Measurements from ENCODE around the gene ENTPD6.

- no peak for TF ChIP-seq CTCF (IDR thresholded peaks at IDR 0.05)
- no peak for TF ChIP-seq EZH2 (IDR thresholded peaks at IDR 0.05; ENCODE audit: borderline replicate concordance, insufficient read depth, low read depth, low read length, poor library complexity, severe bottlenecking)
These were observed 60.8 kb downstream of the ENTPD6 start for GRCh38 chr20:25256226-25256859.

All from B cell (primary cell).